GM12891 (cell line): ENCODE results near the gene DNM3.

ENCODE experiments used
- POLR2A ChIP-seq: IDR thresholded peaks from 2 replicates; pipeline ENCODE4 v1.6.1; 2011; ENCODE audit warnings: low read depth, low read length, control low read depth
- POLR2AphosphoS5 ChIP-seq: IDR thresholded peaks from 2 replicates; pipeline ENCODE4 v1.6.1; 2011; ENCODE audit warnings: low read depth, low read length, control low read depth
- POU2F2 ChIP-seq: IDR thresholded peaks from 2 replicates; pipeline ENCODE4 v1.6.1; 2011; ENCODE audit warnings: low read depth, mild to moderate bottlenecking, control low read depth, low read length, moderate library complexity
- SPI1 ChIP-seq: IDR thresholded peaks from 2 replicates; pipeline ENCODE4 v1.6.1; 2011; ENCODE audit warnings: low read depth, low read length, control low read depth
- TAF1 ChIP-seq: IDR thresholded peaks from 2 replicates; pipeline ENCODE4 v1.6.1; 2011; ENCODE audit warnings: low read depth, low read length, control low read depth

- TF ChIP-seq SPI1, result no peak
- no peak for TF ChIP-seq POLR2AphosphoS5
- no peak for TF ChIP-seq POLR2A
- no peak for TF ChIP-seq POU2F2
- TF ChIP-seq TAF1, result no peak
Measured at GRCh38 chr1:172244865-172245264, 403.6 kb downstream of the DNM3 start.
